H1 (cell line): ENCODE results near the gene TAS1R3. TPM values are rescaled to one million over a fixed set of nuclear protein-coding genes. Genes with fewer than 3 reads are reported as not detected.

Source experiments
- ATF3 ChIP-seq: IDR thresholded peaks from 2 replicates; pipeline ENCODE4 v1.6.1; 2011; ENCODE audit warnings: low read depth, mild to moderate bottlenecking, low read length; ENCODE audit not compliant: insufficient read depth
- CBX5 ChIP-seq: fragments of 300-800, 300-1000 bp; sonication (generic); IDR thresholded peaks from 2 replicates; pipeline ENCODE4 v1.7.1; 2016; ENCODE audit warnings: antibody characterized with exemption, low read length, low read depth
- CBX8 ChIP-seq: fragments of 300-800, 300-1000 bp; sonication (generic); IDR thresholded peaks from 2 replicates; pipeline ENCODE4 v1.7.1; 2016; ENCODE audit warnings: low read depth, low read length, borderline replicate concordance
- CHD7 ChIP-seq: fragments of 300-600 bp; sonication (generic); IDR thresholded peaks from 2 replicates; pipeline ENCODE4 v1.7.1; 2012; ENCODE audit warnings: low read length, moderate library complexity, mild to moderate bottlenecking, inconsistent platforms; ENCODE audit not compliant: insufficient replicate concordance
- HDAC2 ChIP-seq, 2 experiments: fragments of 300-600 bp in 1 of 2; sonication (generic) in 1 of 2; IDR thresholded peaks; 2 replicates each; pipeline ENCODE4 v1.6.1; 2011 to 2012; ENCODE audit warnings: low read depth in 2 of 2, low read length in 2 of 2, mild to moderate bottlenecking in 2 of 2, moderate library complexity in 2 of 2, borderline replicate concordance in 1 of 2, inconsistent platforms in 1 of 2
- HDAC6 ChIP-seq: IDR thresholded peaks from one replicate; pipeline ENCODE4 v1.7.1; 2012; ENCODE audit warnings: low read depth, mild to moderate bottlenecking, inconsistent platforms, low read length, moderate library complexity
- KDM1A ChIP-seq: fragments of 200-600, 300-600 bp; sonication (generic); IDR thresholded peaks from 2 replicates; pipeline ENCODE4 v1.7.1; 2016; ENCODE audit warnings: mild to moderate bottlenecking, low read length, borderline replicate concordance
- NRF1 ChIP-seq: IDR thresholded peaks from 2 replicates; pipeline ENCODE4 v1.6.1; 2011; ENCODE audit warnings: mild to moderate bottlenecking, low read depth, low read length, improper control_type of control experiment
- SIRT6 ChIP-seq: IDR thresholded peaks from one replicate; pipeline ENCODE4 v1.7.1; 2012; ENCODE audit warnings: low read length, inconsistent platforms
- SIX5 ChIP-seq: IDR thresholded peaks from 2 replicates; pipeline ENCODE4 v1.6.1; 2011; ENCODE audit warnings: mild to moderate bottlenecking, low read depth, low read length
- TAF7 ChIP-seq: optimal IDR thresholded peaks from 2 replicates; pipeline ENCODE3; 2011; ENCODE audit warnings: low read depth, mild to moderate bottlenecking, inconsistent platforms, low read length, moderate library complexity, borderline replicate concordance
- polyA plus RNA-seq, 7 experiments: library from polyadenylated mRNA; depleted of rRNA in 3 of 7; stranded (reverse) in 5 of 7; unstranded in 2 of 7; fragments of >200 nt in 5 of 7; fragments of 200-250 nt in 2 of 7; gene quantifications; 1 replicate in 5 of 7; 2 replicates in 1 of 7; 4 replicates in 1 of 7; pipeline versions ENCODE4 v1.2.1 to v1.2.3, GENCODE V29; 2011 to 2013; ENCODE audit warnings: missing spikeins in 2 of 7, mixed read lengths in 2 of 7
- total RNA-seq: library from RNA; stranded (reverse); fragmentation: NEBNext Ultra II Directional; extraction: Animal tissue kit (Norgen Biotek cat#: 25700); gene quantifications from 2 replicates; pipeline ENCODE4 v1.2.1, GENCODE V29; 2021

TAS1R3 gene
- total and polyA plus RNA-seq, 2 of the 8 experiments (the other 6 are each of a cell fraction or from before 2014, with no cell fraction given) = 0.03 to 0.19 TPM

GRCh38 chr1:1326075-1326605, 4.9 kb upstream of the TAS1R3 start (continued):
- TF ChIP-seq CHD7 (no peak), SIRT6 (no peak), HDAC2 (IDR thresholded peaks at IDR 0.05; ENCODE audit: borderline replicate concordance in 1 of 2, low read depth in 2 of 2, low read length in 2 of 2) (no peak), SIX5 (no peak), CBX8 (no peak), HDAC6 (no peak), CBX5 (no peak), TAF7 (no peak), KDM1A (no peak), NRF1 (no peak), ATF3 (no peak)
